Esophagus (tissue), 2 donors: Measurements from ENCODE around the gene SGK1. TPM values are rescaled to one million over a fixed set of nuclear protein-coding genes. Genes with fewer than 3 reads are reported as not detected.
"Not testable (repeated sequence)": the region's sequence is repeated elsewhere in the genome, so short reads cannot be mapped to it uniquely, and the experiment has no call there.

Experiments used
- H3K27ac ChIP-seq, 2 donors: one replicate each; pipeline ENCODE4 v1.5.1; 2013; ENCODE audit warnings: low read depth in 2 of 2, mild to moderate bottlenecking in 2 of 2, inconsistent platforms in 1 of 2, low read length in 1 of 2, moderate library complexity in 1 of 2
- H3K27me3 ChIP-seq, 2 donors: one replicate each; pipeline ENCODE4 v1.6.1; 2013; ENCODE audit warnings: low read length in 2 of 2, control low read depth in 1 of 2, mild to moderate bottlenecking in 1 of 2; ENCODE audit not compliant: insufficient read depth in 2 of 2, control insufficient read depth in 1 of 2
- H3K36me3 ChIP-seq, 2 donors: one replicate each; pipeline ENCODE4 v1.6.1; 2013; ENCODE audit warnings: low read length in 1 of 2; ENCODE audit not compliant: control insufficient read depth in 2 of 2, insufficient read depth in 2 of 2
- H3K4me1 ChIP-seq, 2 donors: one replicate each; pipeline ENCODE4 v1.6.1; 2013; ENCODE audit warnings: low read length in 1 of 2; ENCODE audit not compliant: control insufficient read depth in 2 of 2, insufficient read depth in 2 of 2
- H3K4me3 ChIP-seq, 2 donors: one replicate each; pipeline ENCODE4 v1.5.1; 2013; ENCODE audit warnings: low read length in 2 of 2, mild to moderate bottlenecking in 2 of 2, low read depth in 1 of 2, moderate library complexity in 1 of 2
- H3K9me3 ChIP-seq, 2 donors: one replicate each; pipeline ENCODE4 v1.6.1; 2013; ENCODE audit warnings: mild to moderate bottlenecking in 2 of 2, low read depth in 1 of 2, low read length in 1 of 2, moderate library complexity in 1 of 2; ENCODE audit not compliant: control insufficient read depth in 2 of 2, insufficient read depth in 1 of 2
- WGBS, 2 donors: extraction: QIAGEN DNeasy Blood & Tissue Kit; methylation state at CpG; one replicate each; pipeline ENCODE4 v1.1.7; 2013; 5-methylcytosine and 5-hydroxymethylcytosine counted together
- polyA plus RNA-seq, 2 donors: library from polyadenylated mRNA; stranded (reverse); fragments of 200-250 nt; gene quantifications; one replicate each; pipeline ENCODE4 v1.2.3, GENCODE V29; 2013
- donor health status: healthy with polysubstance abuse.
- donor health status: Bipolar disorder and iron deficiency.

Gene SGK1
- polyA plus RNA-seq, 2 donors, result 64.7 to 66.4 TPM

- Histone ChIP-seq H3K36me3 (no peaks in the 10 kb centered on the region), H3K4me3 (no peak overlapping the region), H3K4me1 (no peaks in the 10 kb centered on the region), H3K27me3 (no peaks in the 10 kb centered on the region), H3K27ac (no peak overlapping the region), H3K9me3 (no peaks in the 10 kb centered on the region)
- 58% methylated on average over 2 of the region's 2 CpGs for WGBS, 2 donors
Measured at GRCh38 chr6:134266776-134267175, 51.1 kb downstream of the SGK1 start.

- Histone ChIP-seq H3K4me3 (no peak overlapping the region), H3K27ac (no peak overlapping the region), H3K36me3 (no peaks in the 10 kb centered on the region), H3K27me3 (no peaks in the 10 kb centered on the region), H3K9me3 (no peaks in the 10 kb centered on the region), H3K4me1 (no peaks in the 10 kb centered on the region)
- 79 to 81% methylated on average over 5 of the region's 5 CpGs for WGBS, 2 donors
Measured at GRCh38 chr6:134261766-134262165, 56.1 kb downstream of the SGK1 start.

- 78 to 90% methylated on average over 3 of the region's 3 CpGs for WGBS, 2 donors
- no peak overlapping the region for H3K27ac ChIP-seq
- no peaks in the 10 kb centered on the region for H3K36me3 ChIP-seq
- H3K9me3 ChIP-seq, result no peaks in the 10 kb centered on the region
- H3K27me3 ChIP-seq, result no peaks in the 10 kb centered on the region
- H3K4me3 ChIP-seq, result no peak overlapping the region
- H3K4me1 ChIP-seq, result no peaks in the 10 kb centered on the region
Measured at GRCh38 chr6:134258849-134259306, 59.0 kb downstream of the SGK1 start.

GRCh38 chr6:134257516-134257915, 60.4 kb downstream of the SGK1 start:
- WGBS, 2 donors, result 73 to 86% methylated on average over 3 of the region's 3 CpGs
- H3K27ac ChIP-seq, result no peak overlapping the region
- H3K4me3 ChIP-seq, result no peak overlapping the region
- H3K9me3 ChIP-seq, result no peaks in the 10 kb centered on the region
- no peaks in the 10 kb centered on the region for H3K4me1 ChIP-seq
- H3K36me3 ChIP-seq, result no peaks in the 10 kb centered on the region
- H3K27me3 ChIP-seq, result no peaks in the 10 kb centered on the region

- 98% methylated on average over 8 of the region's 8 CpGs for WGBS, 2 donors
Measured at GRCh38 chr6:134256862-134257261, 61.0 kb downstream of the SGK1 start.

GRCh38 chr6:134255280-134255679, 62.6 kb downstream of the SGK1 start:
- WGBS, 2 donors, result 79 to 89% methylated on average over 2 of the region's 2 CpGs
- H3K4me3 ChIP-seq, H3K36me3 ChIP-seq, H3K9me3 ChIP-seq, H3K4me1 ChIP-seq, H3K27ac ChIP-seq, H3K27me3 ChIP-seq: not testable (repeated sequence)

More at GRCh38 chr6:134256862-134257261, 61.0 kb downstream of the SGK1 start:
- no peaks in the 10 kb centered on the region for H3K4me1 ChIP-seq
- no peaks in the 10 kb centered on the region for H3K9me3 ChIP-seq
- H3K27me3 ChIP-seq, result no peaks in the 10 kb centered on the region
- no peaks in the 10 kb centered on the region for H3K36me3 ChIP-seq
- no peak overlapping the region for H3K27ac ChIP-seq
- H3K4me3 ChIP-seq, result no peak overlapping the region

GRCh38 chr6:134254118-134254517, 63.8 kb downstream of the SGK1 start:
- 93 to 94% methylated on average over 4 of the region's 4 CpGs for WGBS, 2 donors
- Histone ChIP-seq H3K27me3 (no peaks in the 10 kb centered on the region), H3K9me3 (no peaks in the 10 kb centered on the region), H3K4me1 (no peaks in the 10 kb centered on the region), H3K36me3 (no peaks in the 10 kb centered on the region), H3K4me3 (no peak overlapping the region), H3K27ac (no peak overlapping the region)

GRCh38 chr6:134253681-134254080, 64.2 kb downstream of the SGK1 start:
- Histone ChIP-seq H3K4me1 (no peaks in the 10 kb centered on the region), H3K27ac (no peak overlapping the region)

GRCh38 chr6:134251320-134251719, 66.6 kb downstream of the SGK1 start:
- WGBS, 2 donors, result 77 to 92% methylated on average over 3 of the region's 3 CpGs
- Histone ChIP-seq H3K27ac (no peak overlapping the region), H3K4me1 (no peaks in the 10 kb centered on the region), H3K36me3 (no peaks in the 10 kb centered on the region), H3K4me3 (no peak overlapping the region), H3K27me3 (no peaks in the 10 kb centered on the region), H3K9me3 (no peaks in the 10 kb centered on the region)

More at GRCh38 chr6:134253681-134254080, 64.2 kb downstream of the SGK1 start:
- Histone ChIP-seq H3K4me3 (no peak overlapping the region), H3K9me3 (no peaks in the 10 kb centered on the region), H3K27me3 (no peaks in the 10 kb centered on the region), H3K36me3 (no peaks in the 10 kb centered on the region)
- WGBS, 2 donors, result 71 to 80% methylated on average over 7 of the region's 7 CpGs

GRCh38 chr6:134250776-134251175, 67.1 kb downstream of the SGK1 start:
- WGBS, 2 donors, result 91 to 99% methylated on average over 2 of the region's 2 CpGs
- Histone ChIP-seq H3K4me3 (no peak overlapping the region), H3K4me1 (no peaks in the 10 kb centered on the region), H3K27me3 (no peaks in the 10 kb centered on the region), H3K9me3 (no peaks in the 10 kb centered on the region), H3K36me3 (no peaks in the 10 kb centered on the region), H3K27ac (no peak overlapping the region)
